Activated CD8-positive, alpha-beta memory T cell treated with anti-CD3 and anti-CD28 coated beads, Interleukin-2, amount 50 U/mL, for 24 hours (primary cell): ENCODE data around the gene ZNF346.

Experiments
- DNase-seq: peaks from one replicate; pipeline ENCODE4 v3.0.0-alpha.2; 2020; ENCODE audit errors: extremely low read depth

Gene ZNF346

GRCh38 chr5:177117441-177118045, 95.0 kb downstream of the ZNF346 start:
- no peak for DNase-seq

GRCh38 chr5:177122566-177122965, 100.1 kb downstream of the ZNF346 start:
- no peak for DNase-seq

- no peak for DNase-seq
Observed at GRCh38 chr5:177123789-177124485, 101.4 kb downstream of the ZNF346 start.

DNA sequence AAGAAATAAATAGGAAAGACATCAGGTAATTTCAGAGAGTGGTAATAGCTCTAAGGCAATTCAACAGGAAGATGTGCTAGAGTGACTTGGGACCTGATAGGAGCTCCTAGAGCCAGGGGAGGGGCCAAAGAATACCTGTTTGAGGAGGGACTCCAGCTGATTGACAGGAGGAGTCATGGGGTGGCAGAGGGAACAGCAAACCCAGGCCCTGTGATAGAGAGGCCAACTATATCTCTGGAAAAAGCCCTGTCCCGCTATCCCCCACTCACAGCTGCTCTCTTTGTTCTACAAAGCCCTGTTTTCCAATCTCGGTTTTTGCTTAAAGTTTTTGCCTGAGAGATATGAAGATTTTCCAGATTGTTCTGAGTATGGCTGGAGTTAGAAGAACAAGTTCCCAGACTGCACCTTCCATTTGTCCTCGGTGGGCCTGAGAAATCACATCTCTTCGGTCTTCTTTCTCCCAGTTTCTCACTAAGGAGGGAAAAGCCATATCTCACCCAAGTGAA, 102.0 kb downstream of the ZNF346 start:
- DNase-seq, result no peak

- no peak for DNase-seq
Observed at GRCh38 chr5:177126771-177127170, 104.3 kb downstream of the ZNF346 start.

DNA sequence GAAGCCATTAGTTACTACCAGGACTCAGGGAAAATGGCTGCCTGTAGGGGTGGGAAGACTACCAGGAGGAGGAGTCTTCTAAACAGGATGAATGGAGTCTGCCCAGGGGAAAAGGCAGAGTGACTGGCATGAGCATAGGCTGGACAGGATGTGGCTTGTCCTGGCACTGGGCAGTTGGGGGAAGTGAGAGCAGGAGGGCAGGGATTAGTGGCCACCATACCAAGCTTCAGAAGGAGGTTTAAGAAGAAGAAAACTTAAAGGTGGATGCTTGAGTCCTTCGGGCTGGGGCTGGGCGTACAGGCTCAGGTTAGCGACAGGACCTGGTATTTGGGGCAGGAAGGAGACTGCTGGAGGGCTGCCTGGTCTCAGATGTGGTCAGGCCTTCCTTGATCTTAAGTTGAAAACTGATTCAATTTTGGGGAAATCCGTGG, 106.1 kb downstream of the ZNF346 start:
- DNase-seq, result no peak

- no peak for DNase-seq
Observed at GRCh38 chr5:177130211-177131018, 107.9 kb downstream of the ZNF346 start.
